MM.1S (cell line): ENCODE data around the gene TSPAN9.

Experiments
- DNase-seq: peaks from one replicate; pipeline ENCODE4 v3.0.0-alpha.2; 2015
- H2AFZ ChIP-seq: fragments of 300-600 bp; sonication (generic); 2 replicates; pipeline ENCODE4 v1.6.0; 2016; ENCODE audit warnings: antibody characterized with exemption, low read length
- H3F3A ChIP-seq: fragments of 300-600 bp; sonication (generic); 2 replicates; pipeline ENCODE4 v1.6.1; 2016; ENCODE audit warnings: mild to moderate bottlenecking, antibody characterized with exemption, low read length, moderate library complexity, mixed read lengths; ENCODE audit not compliant: insufficient read depth
- H3K27ac ChIP-seq: fragments of 300-600 bp; sonication (generic); 2 replicates; pipeline ENCODE4 v1.5.1; 2016; ENCODE audit warnings: mild to moderate bottlenecking, low read length
- H3K27me3 ChIP-seq: fragments of 300-600 bp; sonication (generic); replicated peaks from 2 replicates; pipeline ENCODE4 v1.6.0; 2016; ENCODE audit warnings: low read length; ENCODE audit not compliant: insufficient read depth
- H3K36me3 ChIP-seq: fragments of 300-600 bp; sonication (generic); replicated peaks from 2 replicates; pipeline ENCODE4 v1.6.1; 2016; ENCODE audit warnings: mild to moderate bottlenecking, low read length, mixed read lengths; ENCODE audit not compliant: insufficient read depth
- H3K4me1 ChIP-seq: fragments of 300-600 bp; sonication (generic); 2 replicates; pipeline ENCODE4 v1.6.1; 2016; ENCODE audit warnings: low read length, mixed read lengths
- H3K4me2 ChIP-seq: fragments of 300-600 bp; sonication (generic); 2 replicates; pipeline ENCODE4 v1.6.0; 2016; ENCODE audit warnings: low read depth, low read length
- H3K4me3 ChIP-seq: fragments of 300-600 bp; sonication (generic); 2 replicates; pipeline ENCODE4 v1.5.1; 2016; ENCODE audit warnings: low read length, mixed read lengths
- H3K79me2 ChIP-seq: fragments of 300-600 bp; sonication (generic); 2 replicates; pipeline ENCODE4 v1.6.1; 2016; ENCODE audit warnings: mixed run types, low read length, mixed read lengths
- H3K9ac ChIP-seq: fragments of 300-600 bp; sonication (generic); 2 replicates; pipeline ENCODE4 v1.6.1; 2016; ENCODE audit warnings: low read length, mixed read lengths
- H3K9me2 ChIP-seq: fragments of 300-600 bp; sonication (generic); replicated peaks from 2 replicates; pipeline ENCODE4 v1.6.1; 2016; ENCODE audit warnings: mild to moderate bottlenecking, low read length, mixed read lengths; ENCODE audit not compliant: insufficient read depth
- H3K9me3 ChIP-seq: fragments of 300-600 bp; sonication (generic); replicated peaks from 2 replicates; pipeline ENCODE4 v1.6.1; 2016; ENCODE audit warnings: mild to moderate bottlenecking, low read length, mixed read lengths; ENCODE audit not compliant: insufficient read depth
- H4K20me1 ChIP-seq: fragments of 300-600 bp; sonication (generic); 2 replicates; pipeline ENCODE4 v1.6.1; 2016; ENCODE audit warnings: mild to moderate bottlenecking, low read length, moderate library complexity, mixed read lengths; ENCODE audit not compliant: insufficient read depth
- EZH2 ChIP-seq: fragments of 300-600 bp; sonication (generic); optimal IDR thresholded peaks from 2 replicates; pipeline ENCODE3; 2017; ENCODE audit warnings: low read depth, mild to moderate bottlenecking, antibody characterized with exemption, low read length, mixed read lengths
- EZH2phosphoT487 ChIP-seq: fragments of 300-600 bp; sonication (generic); IDR thresholded peaks from 2 replicates; pipeline ENCODE4 v1.6.1; 2018; ENCODE audit warnings: antibody characterized with exemption, low read length
- TF ChIP-seq, protein P1 (sequence below): fragments of 300-600 bp; sonication (generic); IDR thresholded peaks from 2 replicates; pipeline ENCODE4 v1.5.1; 2016; ENCODE audit warnings: antibody characterized with exemption, low read length, mixed read lengths

Gene TSPAN9

GRCh38 chr12:3226264-3226663, 149.1 kb downstream of the TSPAN9 start:
- Histone ChIP-seq H3K4me1 (no peaks in the 10 kb centered on the region), H4K20me1 (no peaks in the 10 kb centered on the region), H3K27ac (no peak overlapping the region), H3K9me2 (no peaks in the 10 kb centered on the region), H3K27me3 (peaks cover 94% of the 10 kb centered on the region), H3K79me2 (no peaks in the 10 kb centered on the region), H3K9me3 (no peaks in the 10 kb centered on the region), H3K36me3 (no peaks in the 10 kb centered on the region), H3K4me3 (no peak overlapping the region), H3F3A (no peaks in the 10 kb centered on the region), H3K9ac (no peak overlapping the region), H2AFZ (no peak overlapping the region), H3K4me2 (no peak overlapping the region)
- TF ChIP-seq EZH2phosphoT487 = no peak
- TF ChIP-seq EZH2 = no peak
- TF ChIP-seq, protein P1, sequence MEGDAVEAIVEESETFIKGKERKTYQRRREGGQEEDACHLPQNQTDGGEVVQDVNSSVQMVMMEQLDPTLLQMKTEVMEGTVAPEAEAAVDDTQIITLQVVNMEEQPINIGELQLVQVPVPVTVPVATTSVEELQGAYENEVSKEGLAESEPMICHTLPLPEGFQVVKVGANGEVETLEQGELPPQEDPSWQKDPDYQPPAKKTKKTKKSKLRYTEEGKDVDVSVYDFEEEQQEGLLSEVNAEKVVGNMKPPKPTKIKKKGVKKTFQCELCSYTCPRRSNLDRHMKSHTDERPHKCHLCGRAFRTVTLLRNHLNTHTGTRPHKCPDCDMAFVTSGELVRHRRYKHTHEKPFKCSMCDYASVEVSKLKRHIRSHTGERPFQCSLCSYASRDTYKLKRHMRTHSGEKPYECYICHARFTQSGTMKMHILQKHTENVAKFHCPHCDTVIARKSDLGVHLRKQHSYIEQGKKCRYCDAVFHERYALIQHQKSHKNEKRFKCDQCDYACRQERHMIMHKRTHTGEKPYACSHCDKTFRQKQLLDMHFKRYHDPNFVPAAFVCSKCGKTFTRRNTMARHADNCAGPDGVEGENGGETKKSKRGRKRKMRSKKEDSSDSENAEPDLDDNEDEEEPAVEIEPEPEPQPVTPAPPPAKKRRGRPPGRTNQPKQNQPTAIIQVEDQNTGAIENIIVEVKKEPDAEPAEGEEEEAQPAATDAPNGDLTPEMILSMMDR = no peak
- DNase-seq = no peak

- TF ChIP-seq EZH2phosphoT487 (no peak), EZH2 (no peak)
- TF ChIP-seq, protein P1 = no peak
- H3K4me3 ChIP-seq = no peak overlapping the region
- no peak overlapping the region for H3K4me2 ChIP-seq
- H3K4me1 ChIP-seq = no peaks in the 10 kb centered on the region
- no peak overlapping the region for H2AFZ ChIP-seq
- no peaks in the 10 kb centered on the region for H4K20me1 ChIP-seq
- H3K79me2 ChIP-seq = no peaks in the 10 kb centered on the region
- H3F3A ChIP-seq = no peaks in the 10 kb centered on the region
- no peaks in the 10 kb centered on the region for H3K36me3 ChIP-seq
- DNase-seq = no peak
- no peaks in the 10 kb centered on the region for H3K9me3 ChIP-seq
- no peak overlapping the region for H3K9ac ChIP-seq
- H3K9me2 ChIP-seq = no peaks in the 10 kb centered on the region
- no peak overlapping the region for H3K27ac ChIP-seq
- peaks cover 96% of the 10 kb centered on the region for H3K27me3 ChIP-seq
Observed at GRCh38 chr12:3227076-3227975, 150.1 kb downstream of the TSPAN9 start.

- no peak overlapping the region for H2AFZ ChIP-seq
- H4K20me1 ChIP-seq = 0 out of 2 replicates have a peak, but pooled peaks cover 6% of the 10 kb centered on the region
- no peak overlapping the region for H3K4me2 ChIP-seq
- H3K9me2 ChIP-seq = no peaks in the 10 kb centered on the region
- no peak overlapping the region for H3K9ac ChIP-seq
- H3F3A ChIP-seq = no peaks in the 10 kb centered on the region
- no peaks in the 10 kb centered on the region for H3K36me3 ChIP-seq
- no peaks in the 10 kb centered on the region for H3K9me3 ChIP-seq
- no peaks in the 10 kb centered on the region for H3K4me1 ChIP-seq
- H3K27ac ChIP-seq = no peak overlapping the region
- peaks cover 96% of the 10 kb centered on the region for H3K27me3 ChIP-seq
- no peak overlapping the region for H3K4me3 ChIP-seq
- TF ChIP-seq EZH2phosphoT487 (no peak), EZH2 (no peak)
- TF ChIP-seq, protein P1 = no peak
- no peaks in the 10 kb centered on the region for H3K79me2 ChIP-seq
- DNase-seq = no peak
Observed at GRCh38 chr12:3228552-3228951, 151.4 kb downstream of the TSPAN9 start.
